ENCODE data around the gene GP1BB. TPM values are rescaled to one million over a fixed set of nuclear protein-coding genes. Genes with fewer than 3 reads are reported as not detected.
A peak's percentile ranks its signal among the peaks of the same experiment; 100 is the strongest.

The GP1BB gene
- total RNA-seq, 1 donor from 2014 or later = 4.6 TPM

- H3K4me1 Mint-ChIP-seq = peaks cover 15% of the 10 kb centered on the region
- H3K27ac Mint-ChIP-seq (ENCODE audit: unreplicated experiment) = no peak overlapping the region
- TF ChIP-seq CTCF (conservative IDR thresholded peaks at IDR 0.05) = no peak
- no peaks in the 10 kb centered on the region for H3K9me3 Mint-ChIP-seq
- H3K27me3 Mint-ChIP-seq (ENCODE audit: low read depth) = peaks cover 83% of the 10 kb centered on the region
- H3K36me3 Mint-ChIP-seq (ENCODE audit: low read depth) = no peaks in the 10 kb centered on the region
- no peak for DNase-seq (ENCODE audit: low read depth, low spot score)
- H3K4me3 Mint-ChIP-seq = no peak overlapping the region
Measured at GRCh38 chr22:19763458-19764298, 40.3 kb downstream of the GP1BB start.

GRCh38 chr22:19764299-19764593, 40.9 kb downstream of the GP1BB start:
- Mint-ChIP-seq H3K27ac (ENCODE audit: unreplicated experiment) (no peak overlapping the region), H3K4me3 (peak overlapping the region; percentile 38), H3K27me3 (ENCODE audit: low read depth) (peaks cover 84% of the 10 kb centered on the region), H3K36me3 (ENCODE audit: low read depth) (no peaks in the 10 kb centered on the region), H3K9me3 (no peaks in the 10 kb centered on the region), H3K4me1 (peaks cover 15% of the 10 kb centered on the region)
- TF ChIP-seq CTCF (conservative IDR thresholded peaks at IDR 0.05) = no peak
- DNase-seq (ENCODE audit: low read depth, low spot score) = no peak

- Mint-ChIP-seq H3K36me3 (ENCODE audit: low read depth) (no peaks in the 10 kb centered on the region), H3K4me1 (peaks cover 10% of the 10 kb centered on the region), H3K27me3 (ENCODE audit: low read depth) (peaks cover 84% of the 10 kb centered on the region), H3K4me3 (peak overlapping the region; percentile 38), H3K9me3 (no peaks in the 10 kb centered on the region), H3K27ac (ENCODE audit: unreplicated experiment) (no peak overlapping the region)
- TF ChIP-seq CTCF (conservative IDR thresholded peaks at IDR 0.05) = no peak
- no peak for DNase-seq (ENCODE audit: low read depth, low spot score)
Measured at GRCh38 chr22:19764636-19765476, 41.5 kb downstream of the GP1BB start.

- TF ChIP-seq CTCF (conservative IDR thresholded peaks at IDR 0.05) = no peak
- Mint-ChIP-seq H3K4me3 (no peak overlapping the region), H3K27ac (ENCODE audit: unreplicated experiment) (no peak overlapping the region), H3K36me3 (ENCODE audit: low read depth) (no peaks in the 10 kb centered on the region), H3K4me1 (peaks cover 4% of the 10 kb centered on the region), H3K9me3 (no peaks in the 10 kb centered on the region), H3K27me3 (ENCODE audit: low read depth) (peaks cover 85% of the 10 kb centered on the region)
- DNase-seq (ENCODE audit: low read depth, low spot score) = no peak
Measured at GRCh38 chr22:19765477-19766239, 42.3 kb downstream of the GP1BB start.

- no peaks in the 10 kb centered on the region for H3K9me3 Mint-ChIP-seq
- peaks cover 89% of the 10 kb centered on the region for H3K27me3 Mint-ChIP-seq (ENCODE audit: low read depth)
- peaks cover 4% of the 10 kb centered on the region for H3K4me1 Mint-ChIP-seq
- H3K4me3 Mint-ChIP-seq = no peak overlapping the region
- no peaks in the 10 kb centered on the region for H3K36me3 Mint-ChIP-seq (ENCODE audit: low read depth)
- TF ChIP-seq CTCF (conservative IDR thresholded peaks at IDR 0.05) = no peak
- H3K27ac Mint-ChIP-seq (ENCODE audit: unreplicated experiment) = no peak overlapping the region
- no peak for DNase-seq (ENCODE audit: low read depth, low spot score)
Measured at GRCh38 chr22:19766240-19766510, 42.8 kb downstream of the GP1BB start.
